Keratinocyte (primary cell): ENCODE results near the gene UGT1A6. TPM values are rescaled to one million over a fixed set of nuclear protein-coding genes. Genes with fewer than 3 reads are reported as not detected.

Source experiments
- DNase-seq: peaks from one replicate; pipeline ENCODE4 v3.0.0-alpha.2; 2011; ENCODE audit warnings: low read depth, missing footprints, low spot score
- FAIRE-seq: peaks from 2 replicates; lab custom pipeline; 2011; peaks lifted over from hg19 to GRCh38; lab: Jason Lieb, UNC
- H2AFZ ChIP-seq: 2 replicates; pipeline ENCODE4 v1.6.0; 2012; ENCODE audit warnings: low read length, control low read depth, inconsistent platforms; ENCODE audit not compliant: control insufficient read depth
- H3K27ac ChIP-seq: 2 replicates; pipeline ENCODE4 v1.5.1; 2011; ENCODE audit warnings: low read length; ENCODE audit not compliant: control insufficient read depth, insufficient read depth
- H3K27me3 ChIP-seq: 3 replicates; pipeline ENCODE4 v1.6.0; 2011; ENCODE audit warnings: low read length; ENCODE audit not compliant: control insufficient read depth, insufficient read depth; ENCODE audit errors: extremely low read depth
- H3K36me3 ChIP-seq, 2 experiments: 2 replicates in 1 of 2; 3 replicates in 1 of 2; pipeline ENCODE4 v1.5.1; 2011; ENCODE audit warnings: low read length in 2 of 2, mild to moderate bottlenecking in 1 of 2; ENCODE audit not compliant: control insufficient read depth in 2 of 2, insufficient read depth in 2 of 2; ENCODE audit errors: extremely low read depth in 1 of 2
- H3K4me1 ChIP-seq: 3 replicates; pipeline ENCODE4 v1.5.1; 2011; ENCODE audit warnings: low read length; ENCODE audit not compliant: control insufficient read depth, insufficient read depth; ENCODE audit errors: extremely low read depth
- H3K4me2 ChIP-seq: 3 replicates; pipeline ENCODE4 v1.6.0; 2011; ENCODE audit warnings: low read depth, low read length; ENCODE audit not compliant: control insufficient read depth, insufficient read depth; ENCODE audit errors: extremely low read depth
- H3K4me3 ChIP-seq, 3 experiments: fragments of 200-600 bp in 1 of 3; sonication (generic) in 1 of 3; 2 replicates in 2 of 3; 3 replicates in 1 of 3; pipeline ENCODE4 v1.5.1; 2011 to 2016; ENCODE audit warnings: low read length in 3 of 3, mild to moderate bottlenecking in 3 of 3, control low read depth in 2 of 3, inconsistent platforms in 1 of 3, low read depth in 1 of 3, mixed read lengths in 1 of 3, mixed run types in 1 of 3, moderate library complexity in 1 of 3; ENCODE audit not compliant: control insufficient read depth in 2 of 3, insufficient read depth in 2 of 3; ENCODE audit errors: extremely low read depth in 1 of 3
- H3K79me2 ChIP-seq: 2 replicates; pipeline ENCODE4 v1.6.0; 2012; ENCODE audit warnings: low read length; ENCODE audit not compliant: control insufficient read depth, insufficient read depth
- H3K9ac ChIP-seq: 3 replicates; pipeline ENCODE4 v1.6.0; 2011; ENCODE audit warnings: low read length; ENCODE audit not compliant: control insufficient read depth, insufficient read depth; ENCODE audit errors: extremely low read depth
- H3K9me1 ChIP-seq: 3 replicates; pipeline ENCODE4 v1.6.0; 2011; ENCODE audit warnings: low read length; ENCODE audit not compliant: control insufficient read depth, insufficient read depth; ENCODE audit errors: extremely low read depth
- H3K9me3 ChIP-seq: 2 replicates; pipeline ENCODE4 v1.5.1; 2012; ENCODE audit warnings: low read depth, low read length; ENCODE audit not compliant: control insufficient read depth
- H4K20me1 ChIP-seq: 3 replicates; pipeline ENCODE4 v1.6.0; 2011; ENCODE audit warnings: low read length; ENCODE audit not compliant: control insufficient read depth, insufficient read depth; ENCODE audit errors: extremely low read depth
- CTCF ChIP-seq, 3 experiments: IDR thresholded peaks in 1 of 3; conservative IDR thresholded peaks in 1 of 3; optimal IDR thresholded peaks in 1 of 3; 2 replicates in 2 of 3; 3 replicates in 1 of 3; pipeline versions ENCODE3 to v1.5.1; 2011; ENCODE audit warnings: low read length in 3 of 3, mild to moderate bottlenecking in 3 of 3, moderate library complexity in 2 of 3, control low read depth in 1 of 3, inconsistent platforms in 1 of 3; ENCODE audit not compliant: insufficient read depth in 2 of 3; ENCODE audit errors: extremely low read depth in 1 of 3
- EZH2 ChIP-seq: IDR thresholded peaks from one replicate; pipeline ENCODE4 v1.6.1; 2012; ENCODE audit warnings: inconsistent platforms, mild to moderate bottlenecking, low read length, moderate library complexity
- dilution Hi-C: fragments of 300-500 bp; cut with MboI; formaldehyde crosslinking; loops from one replicate; pipeline ENCODE4 v1.7.0; 2020; ENCODE audit warnings: low sequenced_read_pairs; ENCODE audit not compliant: extremely low pct_ligation_motif_present
- polyA plus RNA-seq, 5 experiments: library from polyadenylated mRNA; depleted of rRNA in 3 of 5; stranded (reverse) in 3 of 5; stranded (forward) in 1 of 5; unstranded in 1 of 5; fragments of >200 nt; gene quantifications; 1 replicate in 1 of 5; 2 replicates in 3 of 5; 3 replicates in 1 of 5; pipeline versions ENCODE4 v1.2.1 to v1.2.3, GENCODE V29; 2011 to 2012; ENCODE audit warnings: missing spikeins in 2 of 5, low read depth in 1 of 5, low replicate concordance in 1 of 5

Gene UGT1A6
- polyA plus RNA-seq, 1 donor (not counting 4 experiments of a cell fraction or from before 2014, with no cell fraction given), result 133 TPM

- Histone ChIP-seq H3K4me2 (no peak overlapping the region), H3K9me3 (no peaks in the 10 kb centered on the region), H3K4me3 (no peak overlapping the region), H3K27me3 (no peaks in the 10 kb centered on the region), H3K4me1 (peaks cover 40% of the 10 kb centered on the region), H4K20me1 (no peaks in the 10 kb centered on the region), H2AFZ (no peak overlapping the region), H3K79me2 (peaks cover 25% of the 10 kb centered on the region), H3K27ac (no peak overlapping the region), H3K36me3 (peaks cover 0 to 4% of the 10 kb centered on the region in 2 experiments), H3K9ac (no peak overlapping the region), H3K9me1 (no peaks in the 10 kb centered on the region)
- dilution Hi-C loops, result no loop called here
- FAIRE-seq (no peak), DNase-seq (no peak)
- TF ChIP-seq EZH2, result no peak
- no peak for TF ChIP-seq CTCF (optimal IDR thresholded peaks at IDR 0.05 in 1 of 3, IDR thresholded peaks at IDR 0.05 in 1 of 3, conservative IDR thresholded peaks at IDR 0.05 in 1 of 3; ENCODE audit: extremely low read depth in 1 of 3, insufficient read depth in 2 of 3, low read length in 3 of 3)
Observed at GRCh38 chr2:233689031-233689430, 3.7 kb upstream of the UGT1A6 start.

GRCh38 chr2:233689501-233689900 is 3.2 kb upstream of the UGT1A6 start:
- Histone ChIP-seq H4K20me1 (no peaks in the 10 kb centered on the region), H3K4me1 (peaks cover 45% of the 10 kb centered on the region), H3K4me2 (no peak overlapping the region), H3K4me3 (no peak overlapping the region), H3K9me1 (no peaks in the 10 kb centered on the region), H3K27ac (no peak overlapping the region), H3K9me3 (no peaks in the 10 kb centered on the region), H3K27me3 (no peaks in the 10 kb centered on the region), H2AFZ (no peak overlapping the region), H3K9ac (no peak overlapping the region), H3K79me2 (peaks cover 29% of the 10 kb centered on the region), H3K36me3 (peaks cover 0 to 5% of the 10 kb centered on the region in 2 experiments)
- TF ChIP-seq EZH2, result no peak
- no peak for TF ChIP-seq CTCF (optimal IDR thresholded peaks at IDR 0.05 in 1 of 3, IDR thresholded peaks at IDR 0.05 in 1 of 3, conservative IDR thresholded peaks at IDR 0.05 in 1 of 3; ENCODE audit: extremely low read depth in 1 of 3, insufficient read depth in 2 of 3, low read length in 3 of 3)
- DNase-seq (no peak), FAIRE-seq (no peak)
- dilution Hi-C loops, result no loop called here
